Measurements from ENCODE around the gene PLEKHA7. TPM values are rescaled to one million over a fixed set of nuclear protein-coding genes. Genes with fewer than 3 reads are reported as not detected.
"Not testable (repeated sequence)": the region's sequence is repeated elsewhere in the genome, so short reads cannot be mapped to it uniquely, and the experiment has no call there.

PLEKHA7 gene
- total RNA-seq, 4 donors from 2014 or later: 16.9 to 35.1 (median 24.1) TPM

- TF ChIP-seq POLR2A (IDR thresholded peaks at IDR 0.05) (no peak), CTCF (IDR thresholded peaks at IDR 0.05) (no peak)
- intact Hi-C loops (cut with DNase I; ENCODE audit: low total_unique reads): no loop called here
- H3K4me3 ChIP-seq (ENCODE audit: low read depth, poor library complexity, severe bottlenecking): no peak overlapping the region
- 85 to 93% methylated on average over 1 of the region's 1 CpG for WGBS, 2 donors
- no peak for DNase-seq (ENCODE audit: low spot score in 2 of 2)
Measured at GRCh38 chr11:16890442-16890841, 123.8 kb downstream of the PLEKHA7 start.

GRCh38 chr11:16889905-16890304 is 124.3 kb downstream of the PLEKHA7 start:
- TF ChIP-seq POLR2A (IDR thresholded peaks at IDR 0.05) (no peak), CTCF (IDR thresholded peaks at IDR 0.05) (no peak)
- H3K4me3 ChIP-seq (ENCODE audit: low read depth, poor library complexity, severe bottlenecking): no peak overlapping the region
- no peak for DNase-seq (ENCODE audit: low spot score in 2 of 2)
- intact Hi-C loops (cut with DNase I; ENCODE audit: low total_unique reads): no loop called here
- 86 to 95% methylated on average over 1 of the region's 1 CpG for WGBS, 2 donors

- intact Hi-C loops (cut with DNase I; ENCODE audit: low total_unique reads); DNase-seq (ENCODE audit: low spot score in 2 of 2); H3K4me3 ChIP-seq (ENCODE audit: low read depth, poor library complexity, severe bottlenecking): not testable (repeated sequence)
- 89 to 93% methylated on average over 4 of the region's 4 CpGs for WGBS, 2 donors
Measured at GRCh38 chr11:16889010-16889409, 125.2 kb downstream of the PLEKHA7 start.

- WGBS, 2 donors: 93 to 99% methylated on average over 22 to 23 of the region's 23 CpGs
- DNase-seq (ENCODE audit: low spot score in 2 of 2); H3K4me3 ChIP-seq (ENCODE audit: low read depth, poor library complexity, severe bottlenecking); intact Hi-C loops (cut with DNase I; ENCODE audit: low total_unique reads): not testable (repeated sequence)
Measured at GRCh38 chr11:16887887-16888286, 126.3 kb downstream of the PLEKHA7 start.

GRCh38 chr11:16883174-16883573 is 131.0 kb downstream of the PLEKHA7 start:
- no peak for TF ChIP-seq CTCF (IDR thresholded peaks at IDR 0.05)
- no peak for TF ChIP-seq POLR2A (IDR thresholded peaks at IDR 0.05)

GRCh38 chr11:16881766-16882165 is 132.4 kb downstream of the PLEKHA7 start:
- intact Hi-C loops (cut with DNase I; ENCODE audit: low total_unique reads): loop anchor here (5.0 kb wide), 1 partner anchor 64 kb away; no protein-coding TSS in a partner anchor
- no peak overlapping the region for H3K4me3 ChIP-seq (ENCODE audit: low read depth, poor library complexity, severe bottlenecking)
- no peak for DNase-seq (ENCODE audit: low spot score in 2 of 2)
- 63 to 69% methylated on average over 3 of the region's 3 CpGs for WGBS, 2 donors
- TF ChIP-seq CTCF (IDR thresholded peaks at IDR 0.05) (no peak), POLR2A (IDR thresholded peaks at IDR 0.05) (no peak)

More at GRCh38 chr11:16883174-16883573, 131.0 kb downstream of the PLEKHA7 start:
- no peak overlapping the region for H3K4me3 ChIP-seq (ENCODE audit: low read depth, poor library complexity, severe bottlenecking)
- DNase-seq (ENCODE audit: low spot score in 2 of 2): peak in 1 of 2 donors; percentile 70
- 21 to 32% methylated on average over 3 of the region's 3 CpGs for WGBS, 2 donors
- intact Hi-C loops (cut with DNase I; ENCODE audit: low total_unique reads): loop anchor here (5.0 kb wide), 1 partner anchor 66 kb away; no protein-coding TSS in a partner anchor

- WGBS, 2 donors: 35 to 42% methylated on average over 8 of the region's 8 CpGs
- DNase-seq (ENCODE audit: low spot score in 2 of 2): peak; percentile 52 to 90
- intact Hi-C loops (cut with DNase I; ENCODE audit: low total_unique reads): loop anchor here (5.0 kb wide), 1 partner anchor 64 kb away; no protein-coding TSS in a partner anchor
- no peak overlapping the region for H3K4me3 ChIP-seq (ENCODE audit: low read depth, poor library complexity, severe bottlenecking)
- TF ChIP-seq POLR2A (IDR thresholded peaks at IDR 0.05) (no peak), CTCF (IDR thresholded peaks at IDR 0.05) (no peak)
Measured at GRCh38 chr11:16881074-16881709, 133.0 kb downstream of the PLEKHA7 start.
